Measurements from ENCODE around the gene UNC13B. TPM values are rescaled to one million over a fixed set of nuclear protein-coding genes. Genes with fewer than 3 reads are reported as not detected.

The UNC13B gene
- total and polyA plus RNA-seq, 2 experiments from 2014 or later: 8.7 to 52.1 TPM

- no peaks in the 10 kb centered on the region for H4K20me1 ChIP-seq (replicated peaks; ENCODE audit: insufficient read depth)
- H3K4me1 ChIP-seq (ENCODE audit: insufficient read depth): no peaks in the 10 kb centered on the region
- H3K27me3 ChIP-seq (ENCODE audit: insufficient read depth): no peaks in the 10 kb centered on the region
- DNase-seq (ENCODE audit: low spot score): no peak
- no peaks in the 10 kb centered on the region; the same call in 2 of the 3 replicates for H3K4me1 Mint-ChIP-seq
- no peak overlapping the region for H3K27ac Mint-ChIP-seq
- no peak for TF ChIP-seq ETS1 (IDR thresholded peaks at IDR 0.05)
- no peak for TF ChIP-seq JUNB (IDR thresholded peaks at IDR 0.05; ENCODE audit: unreplicated experiment)
- TF ChIP-seq ZNF114 (CRISPR knock-in tag; IDR thresholded peaks at IDR 0.05): no peak
- TF ChIP-seq REST (IDR thresholded peaks at IDR 0.05; ENCODE audit: unreplicated experiment): no peak
- TF ChIP-seq EZH2 (IDR thresholded peaks at IDR 0.05; ENCODE audit: low read depth, unreplicated experiment): no peak
- TF ChIP-seq POLR2AphosphoS5 (IDR thresholded peaks at IDR 0.05; ENCODE audit: low read depth): no peak
- TF ChIP-seq EZH2phosphoT487 (IDR thresholded peaks at IDR 0.05; ENCODE audit: unreplicated experiment): no peak
- H3K4me3 Mint-ChIP-seq: no peak overlapping the region
- H3K9me2 ChIP-seq (ENCODE audit: insufficient read depth): no peaks in the 10 kb centered on the region
- peaks cover 21% of the 10 kb centered on the region for H3K36me3 Mint-ChIP-seq (ENCODE audit: low read depth)
- no peaks in the 10 kb centered on the region for H3F3A ChIP-seq (replicated peaks; ENCODE audit: low read depth)
- H3K9me3 Mint-ChIP-seq: peaks cover 15% of the 10 kb centered on the region
- H2AFZ ChIP-seq: no peak overlapping the region
- H3K79me2 ChIP-seq (replicated peaks; ENCODE audit: insufficient read depth): no peaks in the 10 kb centered on the region
- H3K36me3 ChIP-seq (ENCODE audit: insufficient read depth): no peaks in the 10 kb centered on the region; the same call in 1 of the 2 replicates
- H3K4me2 ChIP-seq: no peak overlapping the region
- no peak overlapping the region for H3K4me3 ChIP-seq
- no peak for ATAC-seq
- H3K27me3 Mint-ChIP-seq (ENCODE audit: insufficient read depth, low read depth, poor library complexity): peaks cover 4% of the 10 kb centered on the region
- H3K27ac ChIP-seq (ENCODE audit: low read depth): no peak overlapping the region
Measured at GRCh38 chr9:35236692-35237091, 74.9 kb downstream of the UNC13B start.

- Histone ChIP-seq H3K4me1 (ENCODE audit: insufficient read depth) (no peaks in the 10 kb centered on the region), H3F3A (replicated peaks; ENCODE audit: low read depth) (no peaks in the 10 kb centered on the region), H3K9me2 (ENCODE audit: insufficient read depth) (no peaks in the 10 kb centered on the region), H3K27ac (ENCODE audit: low read depth) (no peak overlapping the region), H3K79me2 (replicated peaks; ENCODE audit: insufficient read depth) (no peaks in the 10 kb centered on the region), H3K27me3 (ENCODE audit: insufficient read depth) (no peaks in the 10 kb centered on the region), H3K4me2 (no peak overlapping the region), H4K20me1 (replicated peaks; ENCODE audit: insufficient read depth) (no peaks in the 10 kb centered on the region), H3K36me3 (ENCODE audit: insufficient read depth) (no peaks in the 10 kb centered on the region; the same call in 1 of the 2 replicates), H3K4me3 (no peak overlapping the region), H2AFZ (no peak overlapping the region)
- Mint-ChIP-seq H3K27me3 (ENCODE audit: insufficient read depth, low read depth, poor library complexity) (peaks cover 4% of the 10 kb centered on the region), H3K36me3 (ENCODE audit: low read depth) (peaks cover 21% of the 10 kb centered on the region), H3K27ac (no peak overlapping the region), H3K9me3 (peaks cover 15% of the 10 kb centered on the region), H3K4me1 (no peaks in the 10 kb centered on the region; the same call in 2 of the 3 replicates), H3K4me3 (no peak overlapping the region)
- DNase-seq (ENCODE audit: low spot score) (no peak), ATAC-seq (no peak)
- TF ChIP-seq ETS1 (IDR thresholded peaks at IDR 0.05) (no peak), CREB1 (CRISPR knock-in tag; IDR thresholded peaks at IDR 0.05; ENCODE audit: low read depth) (no peak), EZH2 (IDR thresholded peaks at IDR 0.05; ENCODE audit: low read depth, unreplicated experiment) (no peak), JUNB (IDR thresholded peaks at IDR 0.05; ENCODE audit: unreplicated experiment) (no peak), POLR2AphosphoS5 (IDR thresholded peaks at IDR 0.05; ENCODE audit: low read depth) (no peak), ZNF331 (CRISPR knock-in tag; IDR thresholded peaks at IDR 0.05; ENCODE audit: low read depth) (no peak), ZNF114 (CRISPR knock-in tag; IDR thresholded peaks at IDR 0.05) (no peak)
Measured at GRCh38 chr9:35237311-35237710, 75.5 kb downstream of the UNC13B start.
